Measurements from ENCODE around the gene MBD5.

MBD5 gene

DNA sequence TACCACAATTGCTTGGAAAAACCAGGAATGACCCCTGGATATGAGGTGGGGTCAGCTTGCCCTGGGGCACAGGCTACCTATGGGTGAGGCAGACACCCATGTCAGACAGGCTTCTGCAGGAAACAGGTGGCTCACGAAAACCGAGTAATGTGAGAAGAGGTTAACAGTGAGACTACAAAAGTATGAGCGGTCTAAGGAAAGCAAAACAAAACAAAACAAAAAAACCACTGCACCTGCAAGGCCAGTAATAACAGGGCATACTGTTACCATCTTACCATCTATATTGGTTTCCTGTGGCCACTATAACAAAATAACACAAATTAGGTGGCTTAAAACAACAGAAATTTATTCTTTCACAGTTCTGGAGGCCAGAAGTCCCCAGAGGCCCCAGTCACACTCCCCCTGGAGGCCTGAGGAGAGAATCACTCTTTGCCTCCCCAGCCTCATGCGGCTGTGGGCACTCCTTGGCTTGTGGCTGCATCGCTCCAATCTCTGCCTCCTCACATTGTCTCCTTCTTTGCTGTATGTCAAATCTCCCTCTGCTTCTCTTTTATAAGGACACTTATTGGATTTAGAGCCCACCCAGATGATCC lies 537.0 kb downstream of the MBD5 start:
- DNase-seq, result no peak

DNA sequence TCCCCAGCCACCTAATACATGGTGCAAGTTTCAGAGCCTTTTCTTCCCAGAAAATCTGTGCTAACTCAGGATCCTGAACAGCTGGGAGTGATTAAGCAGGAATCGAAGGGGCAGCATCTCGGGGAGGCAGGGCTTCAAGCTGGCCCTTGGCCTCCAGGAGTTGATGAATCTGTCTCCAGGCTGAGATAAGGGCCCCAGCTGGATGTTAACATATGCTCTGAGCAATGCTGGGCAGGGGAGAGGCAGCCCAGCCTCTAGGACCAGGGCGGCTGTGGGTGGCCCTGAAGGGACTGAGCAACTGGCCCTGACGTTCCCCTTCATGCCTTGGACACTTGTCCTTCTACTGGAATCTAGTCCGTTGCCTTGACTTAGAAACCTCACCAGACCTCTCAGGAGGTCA lies 539.6 kb downstream of the MBD5 start:
- no peak for DNase-seq

DNA sequence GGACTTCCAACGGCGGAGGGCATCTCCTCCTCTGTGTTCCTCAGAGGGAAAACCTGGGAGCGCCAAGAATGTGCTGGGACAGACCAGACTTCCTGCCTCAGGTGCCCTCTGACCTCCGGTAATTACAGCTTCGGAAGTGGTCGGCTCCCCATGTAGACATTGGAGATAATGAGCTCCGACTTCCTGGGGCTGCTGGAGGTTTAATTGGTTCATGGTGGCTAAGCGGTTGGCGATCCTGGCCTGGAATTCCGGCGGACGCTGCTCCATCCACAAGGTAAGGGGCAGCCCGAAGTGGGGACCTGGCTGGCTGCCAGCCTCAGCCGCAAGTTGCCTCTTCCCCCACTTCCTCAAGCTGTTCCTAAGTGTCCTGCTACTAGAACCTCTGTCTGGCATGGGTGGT lies 540.5 kb downstream of the MBD5 start:
- no peak for DNase-seq

DNA sequence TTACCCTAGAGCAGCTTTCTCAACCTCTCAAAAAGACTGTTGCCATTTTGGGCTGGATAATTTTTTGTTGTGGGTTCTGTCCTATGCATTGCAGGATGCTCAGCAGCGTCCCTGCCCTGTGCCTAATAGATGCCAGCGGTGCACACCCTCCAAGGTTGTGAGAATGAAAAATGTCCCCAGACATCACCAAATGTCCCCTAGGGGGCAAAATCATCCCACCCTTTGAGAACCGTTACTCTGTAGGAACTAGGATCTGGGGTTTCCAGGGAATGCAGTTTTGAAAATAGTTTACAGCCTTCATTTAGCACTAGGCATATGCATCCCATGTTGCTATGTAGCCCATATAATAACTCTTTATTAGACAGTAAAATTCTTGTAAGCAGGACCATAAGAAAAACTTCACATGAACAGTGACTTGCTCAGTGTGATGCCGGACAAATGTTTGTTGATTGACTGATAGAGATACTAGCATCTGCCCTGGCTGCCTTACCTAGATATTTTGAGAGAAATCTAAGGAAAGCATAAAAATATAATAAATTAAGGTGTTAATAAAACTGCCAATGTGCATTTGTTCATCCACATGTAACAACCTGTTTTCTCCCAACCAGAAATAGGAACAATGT lies 544.5 kb downstream of the MBD5 start:
- no peak for DNase-seq
